HEK293T (cell line): ENCODE measurements around the gene FILIP1L.

Source experiments
- BHLHE40 ChIP-seq: fragments of 450-650 bp; IDR thresholded peaks from 2 replicates; pipeline ENCODE4 v1.6.1; 2016; ENCODE audit warnings: mild to moderate bottlenecking, moderate library complexity, borderline replicate concordance
- CTBP1 ChIP-seq: fragments of 450-650 bp; IDR thresholded peaks from 2 replicates; pipeline ENCODE4 v1.6.1; 2016; ENCODE audit warnings: borderline replicate concordance
- FOXK2 ChIP-seq: fragments of 450-650 bp; IDR thresholded peaks from 2 replicates; pipeline ENCODE4 v1.6.1; 2016; ENCODE audit warnings: mild to moderate bottlenecking
- FOXM1 ChIP-seq: fragments of 450-650 bp; IDR thresholded peaks from 2 replicates; pipeline ENCODE4 v1.6.1; 2017; ENCODE audit warnings: mild to moderate bottlenecking, borderline replicate concordance
- HDGF ChIP-seq: fragments of 450-650 bp; IDR thresholded peaks from 2 replicates; pipeline ENCODE4 v1.6.1; 2017; ENCODE audit warnings: antibody characterized with exemption, borderline replicate concordance
- PKNOX1 ChIP-seq: fragments of 450-650 bp; IDR thresholded peaks from 2 replicates; pipeline ENCODE4 v1.6.1; 2016
- SP1 ChIP-seq: fragments of 450-650 bp; IDR thresholded peaks from 2 replicates; pipeline ENCODE4 v1.6.1; 2017
- SUZ12 ChIP-seq: fragments of 450-650 bp; IDR thresholded peaks from 2 replicates; pipeline ENCODE4 v1.6.1; 2016; ENCODE audit warnings: mild to moderate bottlenecking
- ZNF384 ChIP-seq: fragments of 450-650 bp; IDR thresholded peaks from 2 replicates; pipeline ENCODE4 v1.6.1; 2016

- TF ChIP-seq SUZ12 = no peak
- TF ChIP-seq CTBP1 = no peak
- TF ChIP-seq HDGF = no peak
- TF ChIP-seq FOXM1 = no peak
- TF ChIP-seq SP1 = no peak
- peak; percentile 18; the same call in 1 of the 2 replicates for TF ChIP-seq PKNOX1
- TF ChIP-seq ZNF384 = no peak
- no peak for TF ChIP-seq FOXK2
- TF ChIP-seq BHLHE40 = no peak
Observed at GRCh38 chr3:99871231-99872045, 242.9 kb downstream of the FILIP1L start.
